Prostate gland (tissue), 2 donors: ENCODE measurements around the gene TOM1L2.

Experiments used
- CTCF ChIP-seq, 4 experiments: fragments of 200-600 bp in 2 of 4; fragments of 450-650 bp in 2 of 4; sonication (generic) in 2 of 4; IDR thresholded peaks; 1 replicate in 3 of 4; 2 replicates in 1 of 4; pipeline ENCODE4 v1.5.1; 2016 to 2019; ENCODE audit warnings: antibody characterized with exemption in 4 of 4, mild to moderate bottlenecking in 2 of 4, moderate library complexity in 2 of 4
- POLR2A ChIP-seq: fragments of 450-650 bp; IDR thresholded peaks from one replicate; pipeline ENCODE4 v1.6.1; 2016; ENCODE audit warnings: antibody characterized with exemption, mild to moderate bottlenecking
- POLR2AphosphoS5 ChIP-seq: sonication (generic); formaldehyde crosslinking; IDR thresholded peaks from one replicate; pipeline ENCODE4 v1.6.1; 2017; ENCODE audit warnings: antibody characterized with exemption

- no peak for TF ChIP-seq CTCF (IDR thresholded peaks at IDR 0.05)
- no peak for TF ChIP-seq POLR2A
- no peak for TF ChIP-seq POLR2AphosphoS5
Measured at GRCh38 chr17:17904166-17905035, 67.8 kb downstream of the TOM1L2 start.
